DLD1 (cell line): ENCODE results near the gene ACBD4.

ENCODE experiments used
- in situ Hi-C: cut with HindIII; loops from 2 replicates; pipeline ENCODE4 v1.10.0; 2017; ENCODE audit warnings: low sequenced_read_pairs

ACBD4 gene

DNA sequence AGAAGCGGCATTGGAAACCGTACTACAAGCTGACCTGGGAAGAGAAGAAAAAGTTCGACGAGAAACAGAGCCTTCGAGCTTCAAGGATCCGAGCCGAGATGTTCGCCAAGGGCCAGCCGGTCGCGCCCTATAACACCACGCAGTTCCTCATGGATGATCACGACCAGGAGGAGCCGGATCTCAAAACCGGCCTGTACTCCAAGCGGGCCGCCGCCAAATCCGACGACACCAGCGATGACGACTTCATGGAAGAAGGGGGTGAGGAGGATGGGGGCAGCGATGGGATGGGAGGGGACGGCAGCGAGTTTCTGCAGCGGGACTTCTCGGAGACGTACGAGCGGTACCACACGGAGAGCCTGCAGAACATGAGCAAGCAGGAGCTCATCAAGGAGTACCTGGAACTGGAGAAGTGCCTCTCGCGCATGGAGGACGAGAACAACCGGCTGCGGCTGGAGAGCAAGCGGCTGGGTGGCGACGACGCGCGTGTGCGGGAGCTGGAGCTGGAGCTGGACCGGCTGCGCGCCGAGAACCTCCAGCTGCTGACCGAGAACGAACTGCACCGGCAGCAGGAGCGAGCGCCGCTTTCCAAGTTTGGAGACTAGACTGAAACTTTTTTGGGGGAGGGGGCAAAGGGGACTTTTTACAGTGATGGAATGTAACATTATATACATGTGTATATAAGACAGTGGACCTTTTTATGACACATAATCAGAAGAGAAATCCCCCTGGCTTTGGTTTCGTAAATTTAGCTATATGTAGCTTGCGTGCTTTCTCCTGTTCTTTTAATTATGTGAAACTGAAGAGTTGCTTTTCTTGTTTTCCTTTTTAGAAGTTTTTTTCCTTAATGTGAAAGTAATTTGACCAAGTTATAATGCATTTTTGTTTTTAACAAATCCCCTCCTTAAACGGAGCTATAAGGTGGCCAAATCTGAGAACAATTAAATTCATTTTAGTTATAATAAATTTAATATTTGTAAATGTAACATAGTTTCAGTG is 14.5 kb downstream of the ACBD4 start:
- in situ Hi-C loops = no loop called here

DNA sequence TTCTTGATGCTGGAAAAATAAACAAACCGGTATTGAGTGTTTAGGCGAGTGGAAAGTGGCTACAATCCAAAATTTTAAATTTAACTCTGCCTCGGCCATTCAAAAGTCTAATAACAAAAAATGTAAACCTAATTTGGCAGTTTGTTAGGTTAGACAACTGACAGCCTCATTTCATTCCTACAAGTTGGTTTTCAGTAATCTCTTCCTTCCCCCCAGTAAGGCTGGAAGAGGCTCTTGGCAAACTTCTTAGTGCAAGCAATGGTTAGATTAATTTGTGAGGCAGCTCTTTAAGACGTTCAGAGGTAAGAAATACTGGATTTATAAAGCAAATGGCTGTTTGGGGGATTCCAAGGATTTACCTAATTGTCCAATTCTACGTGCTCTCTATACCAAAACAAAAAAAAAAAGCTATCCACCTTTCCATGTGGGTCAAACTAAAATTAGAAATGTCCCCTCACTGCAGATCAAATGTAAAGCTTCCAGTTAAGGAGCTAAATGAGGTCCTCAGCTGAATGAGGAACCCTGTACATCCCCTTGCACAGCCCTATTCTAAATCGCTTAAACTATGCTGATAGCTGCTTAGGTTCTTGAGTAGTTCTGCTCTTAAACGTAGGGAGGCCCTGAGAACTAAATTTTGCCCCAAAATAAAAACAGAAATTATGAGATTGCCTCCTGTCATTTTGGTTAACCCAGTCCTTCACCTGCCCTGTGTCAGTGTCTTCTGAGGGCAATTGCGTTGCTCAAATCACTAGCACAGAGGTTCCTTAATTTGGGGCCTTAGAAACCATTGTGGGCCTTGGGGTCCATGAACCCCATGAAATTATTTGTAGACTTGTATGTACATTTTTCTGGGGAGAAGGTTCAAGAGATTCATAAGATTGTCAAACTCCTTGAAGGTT is 15.7 kb downstream of the ACBD4 start:
- in situ Hi-C loops = no loop called here

DNA sequence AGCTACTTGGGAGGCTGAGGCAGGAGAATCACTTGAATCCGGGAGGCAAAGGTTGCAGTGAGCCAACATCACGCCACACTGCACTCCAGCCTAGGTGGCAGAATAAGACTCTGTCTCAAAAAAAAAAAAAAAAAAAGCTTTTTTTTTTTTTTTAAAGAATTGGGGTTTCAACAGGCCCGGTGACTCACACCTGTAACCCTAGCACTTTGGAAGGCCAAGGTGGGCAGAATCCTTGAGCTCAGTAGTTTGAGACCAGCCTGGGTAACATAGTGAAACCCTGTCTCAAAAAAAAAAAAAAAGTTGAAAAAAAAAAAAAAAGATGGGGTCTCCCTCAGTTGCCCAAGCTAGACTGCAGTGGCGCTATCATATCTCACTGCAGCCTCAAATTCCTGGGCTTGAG is 19.5 kb downstream of the ACBD4 start:
- in situ Hi-C loops = no loop called here

GRCh38 chr17:45155483-45155882 is 20.0 kb downstream of the ACBD4 start:
- in situ Hi-C loops = no loop called here

- in situ Hi-C loops = no loop called here
Measured at GRCh38 chr17:45156242-45156641, 20.8 kb downstream of the ACBD4 start.

GRCh38 chr17:45160447-45161287 is 25.2 kb downstream of the ACBD4 start:
- in situ Hi-C loops = no loop called here

DNA sequence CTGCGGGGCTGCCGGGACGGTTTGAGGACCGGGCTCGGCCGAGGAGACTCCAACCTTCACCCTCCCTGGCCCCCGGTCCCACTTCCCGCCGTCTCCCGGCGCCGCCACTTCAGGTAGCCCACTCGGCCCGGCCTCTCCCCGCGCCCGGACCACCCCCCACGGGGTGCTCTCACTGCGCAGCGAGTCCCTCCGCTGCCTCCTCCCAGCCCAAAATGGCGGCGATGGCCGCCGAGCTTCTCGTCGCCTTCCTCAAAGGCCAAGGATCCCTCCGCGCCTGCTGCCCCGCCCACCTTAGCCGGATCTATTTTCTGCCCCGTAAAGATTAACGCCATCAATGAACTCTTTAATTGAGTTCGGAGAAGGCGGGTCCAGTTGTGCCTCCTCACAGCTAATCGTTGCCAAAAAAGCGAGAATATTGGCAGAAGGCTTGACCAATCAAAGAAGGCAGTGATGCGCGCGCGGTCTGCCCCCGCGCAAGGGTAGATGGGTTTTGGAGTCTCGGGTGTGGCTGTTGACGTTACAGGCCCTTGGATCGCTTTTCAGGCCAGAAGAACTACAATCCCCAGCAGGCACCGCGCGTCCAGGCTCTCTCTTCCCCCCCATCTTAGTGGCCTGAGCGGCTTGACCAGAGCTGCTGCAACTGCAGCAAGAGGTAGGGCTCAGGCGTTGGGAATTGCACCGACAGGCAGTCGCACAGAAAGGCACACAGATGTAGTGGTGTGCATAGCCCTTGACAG is 26.0 kb downstream of the ACBD4 start, which contains the start of gene HEXIM2:
TSS of gene HEXIM2 (plus strand) at position 588 of the 737 bp plus-strand sequence. CDS start 919 bp downstream, outside the sequence.
- in situ Hi-C loops = no loop called here

- in situ Hi-C loops = no loop called here
Measured at GRCh38 chr17:45162025-45162687, 26.7 kb downstream of the ACBD4 start.

- in situ Hi-C loops = no loop called here
Measured at GRCh38 chr17:45164734-45165269, 29.3 kb downstream of the ACBD4 start.

- in situ Hi-C loops = no loop called here
Measured at GRCh38 chr17:45168991-45169752, 33.7 kb downstream of the ACBD4 start.

DNA sequence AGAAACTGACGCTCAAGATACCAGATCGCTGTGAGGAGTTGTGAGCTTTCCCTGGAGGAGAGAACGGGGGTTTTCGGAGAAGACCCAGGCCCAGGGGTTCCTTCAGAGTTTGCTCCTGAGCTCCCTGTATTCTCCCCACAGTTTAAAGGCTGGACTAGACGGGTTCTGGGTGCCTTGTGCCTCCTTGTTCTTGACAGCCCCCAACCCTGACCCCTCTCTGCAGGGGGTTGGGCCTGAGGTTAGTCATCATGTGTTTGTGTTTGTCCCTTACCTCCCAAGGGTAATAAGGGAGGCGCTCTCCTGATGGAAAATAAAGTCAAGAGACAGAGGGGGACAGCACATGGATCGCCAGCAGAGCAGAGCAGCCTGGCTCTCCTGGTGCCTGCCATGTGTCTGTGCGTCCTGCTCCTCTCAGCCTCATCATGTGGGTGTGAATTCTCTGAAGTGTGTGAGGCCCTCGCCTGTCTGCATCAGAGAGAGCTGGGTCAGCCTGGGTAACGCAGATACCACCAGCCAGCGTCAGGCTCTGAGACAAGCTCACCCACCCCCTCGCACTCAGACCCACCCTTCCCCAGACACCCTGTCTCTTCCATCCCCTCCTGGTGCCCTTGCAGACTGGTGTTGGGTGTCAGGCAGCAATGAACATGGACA is 34.9 kb downstream of the ACBD4 start:
- in situ Hi-C loops = no loop called here

DNA sequence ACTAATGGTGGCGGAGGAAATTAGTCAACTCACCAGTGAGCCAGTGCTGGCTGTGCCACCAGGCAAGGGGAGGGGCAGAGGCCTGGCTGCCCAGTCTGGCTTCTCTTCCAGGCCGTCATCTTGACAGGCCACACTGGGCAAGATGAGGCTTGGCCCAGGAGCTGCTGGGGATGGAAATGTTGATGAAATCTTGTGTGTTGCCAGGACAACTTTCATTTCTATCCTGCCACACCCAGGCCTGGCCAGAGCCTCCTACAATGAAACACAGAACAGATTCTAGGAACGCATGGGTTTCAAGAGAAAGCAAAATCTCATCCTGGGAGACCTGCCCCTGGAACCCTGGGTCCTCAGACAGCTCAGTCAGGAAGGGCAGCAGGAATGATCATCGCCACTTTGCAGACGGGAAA is 35.4 kb downstream of the ACBD4 start:
- in situ Hi-C loops = no loop called here

- in situ Hi-C loops = no loop called here
Measured at GRCh38 chr17:45171338-45172231, 36.1 kb downstream of the ACBD4 start.

DNA sequence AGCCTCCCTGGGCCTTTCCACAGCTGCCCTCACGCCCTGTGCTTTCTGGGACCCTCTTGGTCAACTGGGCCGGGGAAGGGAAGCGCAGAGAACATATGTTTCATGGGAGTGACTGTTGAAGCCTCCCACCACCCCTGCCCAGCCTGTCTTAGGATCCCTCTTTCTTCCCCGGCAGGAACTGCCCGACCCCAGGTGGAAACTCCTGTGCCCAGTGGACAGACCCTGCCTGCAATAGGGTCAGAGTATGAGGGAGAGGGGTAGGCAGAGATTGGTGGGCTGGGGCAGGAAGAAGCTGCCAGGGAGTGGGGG is 36.7 kb downstream of the ACBD4 start:
- in situ Hi-C loops = no loop called here

DNA sequence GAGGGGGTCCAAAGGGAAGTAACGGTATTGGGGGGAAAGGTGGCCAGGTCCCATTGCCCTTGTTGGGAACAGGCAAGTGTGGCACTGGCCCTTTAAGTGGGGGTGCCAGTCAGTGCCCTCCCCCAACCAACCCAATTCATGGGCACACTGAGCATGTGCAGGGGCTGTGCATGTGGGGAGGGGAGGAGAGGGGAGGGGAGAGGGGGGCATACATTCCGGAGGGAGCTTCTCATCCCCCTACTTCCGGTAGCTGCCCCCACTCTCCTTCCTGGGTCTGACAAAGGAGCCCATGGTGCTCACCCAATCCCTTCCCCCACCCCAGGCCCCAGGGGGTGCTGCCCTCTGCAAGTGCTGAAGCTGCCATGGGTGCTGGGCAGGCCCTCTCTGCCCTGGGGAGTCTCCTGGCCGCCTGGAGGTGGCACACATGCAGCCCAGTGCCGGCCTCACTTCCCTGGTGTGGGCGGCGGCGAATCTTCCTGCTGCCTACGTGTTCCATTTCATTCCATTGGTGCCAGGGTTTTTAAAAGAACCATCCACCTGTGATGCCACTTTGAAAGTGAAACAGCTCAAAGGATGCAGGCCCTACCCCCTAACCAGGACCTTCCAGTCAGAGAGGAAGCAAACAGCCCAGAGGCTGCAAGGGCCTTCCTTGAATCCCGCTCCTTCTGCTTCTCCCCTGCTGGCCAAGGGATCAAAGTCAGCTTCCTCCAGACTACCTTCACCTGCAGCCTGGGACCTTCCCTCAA is 37.2 kb downstream of the ACBD4 start:
- in situ Hi-C loops = no loop called here

GRCh38 chr17:45175759-45176115 is 40.2 kb downstream of the ACBD4 start:
- in situ Hi-C loops = no loop called here
